Measurements from ENCODE around the gene C19orf25.

The C19orf25 gene

GRCh38 chr19:1460033-1460995, 18.7 kb downstream of the C19orf25 start:
- FAIRE-seq: no peak

GRCh38 chr19:1459479-1459878, 19.5 kb downstream of the C19orf25 start:
- no peak for FAIRE-seq

- no peak for FAIRE-seq
Measured at GRCh38 chr19:1457892-1458291, 21.1 kb downstream of the C19orf25 start.

- no peak for FAIRE-seq
Measured at GRCh38 chr19:1457031-1457739, 21.8 kb downstream of the C19orf25 start.

- no peak for FAIRE-seq
Measured at GRCh38 chr19:1456121-1456900, 22.7 kb downstream of the C19orf25 start.

GRCh38 chr19:1455336-1456120, 23.5 kb downstream of the C19orf25 start:
- FAIRE-seq: no peak

GRCh38 chr19:1455002-1455335, 24.0 kb downstream of the C19orf25 start:
- FAIRE-seq: no peak

GRCh38 chr19:1453525-1454364, 25.3 kb downstream of the C19orf25 start:
- no peak for FAIRE-seq

- no peak for FAIRE-seq
Measured at GRCh38 chr19:1452802-1453524, 26.1 kb downstream of the C19orf25 start.

GRCh38 chr19:1451916-1452801, 26.9 kb downstream of the C19orf25 start:
- FAIRE-seq: no peak

- FAIRE-seq: no peak
Measured at GRCh38 chr19:1450735-1451731, 28.0 kb downstream of the C19orf25 start.

- no peak for FAIRE-seq
Measured at GRCh38 chr19:1449467-1450442, 29.3 kb downstream of the C19orf25 start, which contains the start of gene APC2. Gene APC2 (plus strand): TSS chr19:1450121. CDS start chr19:1453002, 2,881 bp downstream.

GRCh38 chr19:1447944-1448343, 31.1 kb downstream of the C19orf25 start:
- FAIRE-seq: no peak

GRCh38 chr19:1447504-1447903, 31.5 kb downstream of the C19orf25 start:
- FAIRE-seq: no peak

- no peak for FAIRE-seq
Measured at GRCh38 chr19:1446713-1447481, 32.1 kb downstream of the C19orf25 start.

All from TTC549 (cell line).